Measurements from ENCODE around the gene TMEM200A. TPM values are rescaled to one million over a fixed set of nuclear protein-coding genes. Genes with fewer than 3 reads are reported as not detected.

TMEM200A gene
- total and polyA plus RNA-seq, 2 experiments from 2014 or later = 0.12 TPM; not detected in 1

- Histone ChIP-seq H3K27me3 (no peaks in the 10 kb centered on the region), H3K4me3 (no peak overlapping the region), H3K27ac (no peak overlapping the region), H3K4me1 (ENCODE audit: low read depth) (no peaks in the 10 kb centered on the region), H3K36me3 (no peaks in the 10 kb centered on the region), H3K9me3 (ENCODE audit: low read depth) (no peaks in the 10 kb centered on the region)
- no peak for DNase-seq (ENCODE audit: low read depth in 1 of 2, low spot score in 1 of 2)
- no peak for TF ChIP-seq CTCF (IDR thresholded peaks at IDR 0.05; ENCODE audit: low read depth, low read length)
These were observed 57.2 kb downstream of the TMEM200A start for GRCh38 chr6:130423044-130423443.

GRCh38 chr6:130424710-130425109 is 58.9 kb downstream of the TMEM200A start:
- no peaks in the 10 kb centered on the region for H3K4me1 ChIP-seq (ENCODE audit: low read depth)
- H3K4me3 ChIP-seq = no peak overlapping the region
- no peaks in the 10 kb centered on the region for H3K9me3 ChIP-seq (ENCODE audit: low read depth)
- no peak overlapping the region for H3K27ac ChIP-seq
- no peaks in the 10 kb centered on the region for H3K27me3 ChIP-seq
- H3K36me3 ChIP-seq = no peaks in the 10 kb centered on the region
- no peak for DNase-seq (ENCODE audit: low read depth in 1 of 2, low spot score in 1 of 2)
- TF ChIP-seq CTCF (IDR thresholded peaks at IDR 0.05; ENCODE audit: low read depth, low read length) = no peak

GRCh38 chr6:130425537-130425936 is 59.7 kb downstream of the TMEM200A start:
- no peaks in the 10 kb centered on the region for H3K9me3 ChIP-seq (ENCODE audit: low read depth)
- no peaks in the 10 kb centered on the region for H3K27me3 ChIP-seq
- H3K4me1 ChIP-seq (ENCODE audit: low read depth) = no peaks in the 10 kb centered on the region
- no peak for TF ChIP-seq CTCF (IDR thresholded peaks at IDR 0.05; ENCODE audit: low read depth, low read length)
- H3K36me3 ChIP-seq = no peaks in the 10 kb centered on the region
- H3K4me3 ChIP-seq = no peak overlapping the region
- DNase-seq (ENCODE audit: low read depth in 1 of 2, low spot score in 1 of 2) = no peak
- no peak overlapping the region for H3K27ac ChIP-seq

GRCh38 chr6:130426066-130426721 is 60.4 kb downstream of the TMEM200A start:
- no peak overlapping the region for H3K4me3 ChIP-seq
- no peaks in the 10 kb centered on the region for H3K4me1 ChIP-seq (ENCODE audit: low read depth)
- no peaks in the 10 kb centered on the region for H3K36me3 ChIP-seq
- no peak overlapping the region for H3K27ac ChIP-seq
- H3K27me3 ChIP-seq = no peaks in the 10 kb centered on the region
- TF ChIP-seq CTCF (IDR thresholded peaks at IDR 0.05; ENCODE audit: low read depth, low read length) = no peak
- DNase-seq (ENCODE audit: low read depth in 1 of 2, low spot score in 1 of 2) = no peak
- no peaks in the 10 kb centered on the region for H3K9me3 ChIP-seq (ENCODE audit: low read depth)

- H3K27me3 ChIP-seq = no peaks in the 10 kb centered on the region
- no peak overlapping the region for H3K27ac ChIP-seq
- H3K9me3 ChIP-seq (ENCODE audit: low read depth) = no peaks in the 10 kb centered on the region
- DNase-seq (ENCODE audit: low read depth in 1 of 2, low spot score in 1 of 2) = no peak
- no peak for TF ChIP-seq CTCF (IDR thresholded peaks at IDR 0.05; ENCODE audit: low read depth, low read length)
- no peaks in the 10 kb centered on the region for H3K4me1 ChIP-seq (ENCODE audit: low read depth)
- no peak overlapping the region for H3K4me3 ChIP-seq
- no peaks in the 10 kb centered on the region for H3K36me3 ChIP-seq
These were observed 65.6 kb downstream of the TMEM200A start for GRCh38 chr6:130431346-130431852.

Measured in cardiac muscle cell (in vitro differentiated cells and primary cell).